Lower leg skin (tissue), 4 donors: Measurements from ENCODE around the gene YWHAH. TPM values are rescaled to one million over a fixed set of nuclear protein-coding genes. Genes with fewer than 3 reads are reported as not detected.

ENCODE experiments used
- DNase-seq, 2 donors: peaks; one replicate each; pipeline ENCODE4 v3.0.0-alpha.2; 2019; ENCODE audit warnings: low spot score in 2 of 2
- H3K4me3 ChIP-seq: fragments of 200-600 bp; sonication (generic); 2 replicates; pipeline ENCODE4 v1.5.1; 2017; ENCODE audit warnings: mild to moderate bottlenecking, low read depth; ENCODE audit not compliant: poor library complexity, severe bottlenecking
- CTCF ChIP-seq, 3 donors: fragments of 450-650 bp; IDR thresholded peaks; one replicate each; pipeline ENCODE4 v1.5.1; 2016; ENCODE audit warnings: antibody characterized with exemption in 3 of 3, mild to moderate bottlenecking in 3 of 3, moderate library complexity in 2 of 3
- POLR2A ChIP-seq, 2 donors: fragments of 450-650 bp; IDR thresholded peaks; one replicate each; pipeline ENCODE4 v1.6.1; 2016 to 2017; ENCODE audit warnings: antibody characterized with exemption in 2 of 2, mild to moderate bottlenecking in 1 of 2, moderate library complexity in 1 of 2
- WGBS, 2 donors: methylation state at CpG; one replicate each; pipeline ENCODE4 v1.1.5; 2018; 5-methylcytosine and 5-hydroxymethylcytosine counted together
- intact Hi-C: fragments of 100-400 bp; cut with DNase I; formaldehyde crosslinking; loops from one replicate; pipeline ENCODE4 v1.15.0; 2023; ENCODE audit warnings: low total_unique reads
- total RNA-seq, 4 donors: library from RNA; depleted of rRNA; stranded (reverse); fragments of >200 nt; gene quantifications; one replicate each; pipeline ENCODE4 v1.1.0, GENCODE V29; 2016

YWHAH gene
- total RNA-seq, 4 donors from 2014 or later = 57.8 to 94.0 (median 80.7) TPM

- intact Hi-C loops = no loop called here
- 95 to 98% methylated on average over 4 of the region's 4 CpGs for WGBS, 2 donors
- TF ChIP-seq POLR2A (IDR thresholded peaks at IDR 0.05) (no peak), CTCF (IDR thresholded peaks at IDR 0.05) (no peak)
- H3K4me3 ChIP-seq = no peak overlapping the region
- DNase-seq = no peak
Observed at GRCh38 chr22:31899669-31900068, 44.7 kb upstream of the YWHAH start.

GRCh38 chr22:31901388-31902137 lies 42.8 kb upstream of the YWHAH start:
- TF ChIP-seq POLR2A (IDR thresholded peaks at IDR 0.05) (no peak), CTCF (IDR thresholded peaks at IDR 0.05) (no peak)
- H3K4me3 ChIP-seq = no peak overlapping the region
- 92 to 94% methylated on average over 6 of the region's 6 CpGs for WGBS, 2 donors
- intact Hi-C loops = no loop called here
- no peak for DNase-seq

- H3K4me3 ChIP-seq = no peak overlapping the region
- intact Hi-C loops = no loop called here
- no peak for DNase-seq
- 96 to 98% methylated on average over 3 of the region's 3 CpGs for WGBS, 2 donors
- TF ChIP-seq POLR2A (IDR thresholded peaks at IDR 0.05) (no peak), CTCF (IDR thresholded peaks at IDR 0.05) (no peak)
Observed at GRCh38 chr22:31904651-31905050, 39.7 kb upstream of the YWHAH start.

- intact Hi-C loops = no loop called here
- no peak for DNase-seq
- no peak for TF ChIP-seq CTCF (IDR thresholded peaks at IDR 0.05)
- no peak for TF ChIP-seq POLR2A (IDR thresholded peaks at IDR 0.05)
- H3K4me3 ChIP-seq = no peak overlapping the region
- WGBS, 2 donors = 86 to 89% methylated on average over 10 of the region's 10 CpGs
Observed at GRCh38 chr22:31905356-31905755, 39.0 kb upstream of the YWHAH start.

- no peak for DNase-seq
- intact Hi-C loops = no loop called here
- no peak overlapping the region for H3K4me3 ChIP-seq
- no peak for TF ChIP-seq CTCF (IDR thresholded peaks at IDR 0.05)
- TF ChIP-seq POLR2A (IDR thresholded peaks at IDR 0.05) = no peak
- WGBS, 2 donors = 95 to 97% methylated on average over 16 of the region's 16 CpGs
Observed at GRCh38 chr22:31906086-31906485, 38.2 kb upstream of the YWHAH start.

GRCh38 chr22:31906569-31906968 lies 37.8 kb upstream of the YWHAH start:
- WGBS, 2 donors = 85 to 88% methylated on average over 5 of the region's 5 CpGs
- intact Hi-C loops = no loop called here
- no peak for TF ChIP-seq CTCF (IDR thresholded peaks at IDR 0.05)
- DNase-seq = no peak
- H3K4me3 ChIP-seq = no peak overlapping the region
